GM10266 (cell line): ENCODE data around the gene GCNT2.

Experiments
- DNase-seq: peaks from one replicate; pipeline ENCODE4 v3.0.0; 2012; ENCODE audit errors: extremely low spot score
- CTCF ChIP-seq: IDR thresholded peaks from 2 replicates; pipeline ENCODE4 v1.5.1; 2012; ENCODE audit warnings: mild to moderate bottlenecking, low read depth; ENCODE audit not compliant: control insufficient read depth, insufficient read depth; ENCODE audit errors: missing control alignments

The GCNT2 gene

GRCh38 chr6:10540073-10540746, 19.1 kb downstream of the GCNT2 start:
- no peak for TF ChIP-seq CTCF
- no peak for DNase-seq

- TF ChIP-seq CTCF: no peak
- DNase-seq: no peak
Measured at GRCh38 chr6:10541591-10541990, 20.4 kb downstream of the GCNT2 start.

- no peak for TF ChIP-seq CTCF
- DNase-seq: no peak
Measured at GRCh38 chr6:10542213-10542612, 21.1 kb downstream of the GCNT2 start.

GRCh38 chr6:10543488-10543887, 22.3 kb downstream of the GCNT2 start:
- DNase-seq: no peak
- no peak for TF ChIP-seq CTCF

- no peak for DNase-seq
Measured at GRCh38 chr6:10545482-10545881, 24.3 kb downstream of the GCNT2 start.

GRCh38 chr6:10547809-10548208, 26.7 kb downstream of the GCNT2 start:
- no peak for TF ChIP-seq CTCF
- no peak for DNase-seq

More at GRCh38 chr6:10545482-10545881, 24.3 kb downstream of the GCNT2 start:
- TF ChIP-seq CTCF: no peak

GRCh38 chr6:10550764-10551163, 29.6 kb downstream of the GCNT2 start:
- DNase-seq: no peak

More at GRCh38 chr6:10550764-10551163, 29.6 kb downstream of the GCNT2 start:
- no peak for TF ChIP-seq CTCF
